Heart left ventricle (tissue), 16 donors: ENCODE data around the gene RNF212. TPM values are rescaled to one million over a fixed set of nuclear protein-coding genes. Genes with fewer than 3 reads are reported as not detected.

Experiments used
- ATAC-seq, 4 donors: fragments of 200-7000 bp; cut with Tn5 transposase; one replicate each; pipeline ENCODE4 v1.9.1; 2020 to 2022; ENCODE audit warnings: moderate library complexity in 4 of 4, mild to moderate bottlenecking in 3 of 4, moderate number of reproducible peaks in 1 of 4
- DNase-seq, 5 donors: peaks; one replicate each; pipeline ENCODE4 v3.0.0-alpha.2; 2020
- H3K27ac ChIP-seq, 12 donors: fragments of 200-600 bp; sonication (generic) in 4 of 12; one replicate each; pipeline versions ENCODE4 v1.5.0 to v1.8.0; 2016 to 2022; ENCODE audit warnings: mild to moderate bottlenecking in 2 of 12
- H3K27me3 ChIP-seq, 9 donors: fragments of 200-600 bp; sonication (generic) in 2 of 9; one replicate each; pipeline versions ENCODE4 v1.5.1 to v1.8.0; 2016 to 2022; ENCODE audit warnings: mild to moderate bottlenecking in 3 of 9
- H3K36me3 ChIP-seq, 9 donors: fragments of 200-600 bp; sonication (generic) in 2 of 9; one replicate each; pipeline versions ENCODE4 v1.5.0 to v1.8.0; 2018 to 2022; ENCODE audit warnings: mild to moderate bottlenecking in 2 of 9
- H3K4me1 ChIP-seq, 12 donors: fragments of 200-600 bp; sonication (generic) in 4 of 12; one replicate each; pipeline versions ENCODE4 v1.5.0 to v1.8.0; 2016 to 2022; ENCODE audit warnings: mild to moderate bottlenecking in 3 of 12
- H3K4me3 ChIP-seq, 12 donors: fragments of 200-600 bp; sonication (generic) in 4 of 12; one replicate each; pipeline versions ENCODE4 v1.5.0 to v1.8.0; 2017 to 2022; ENCODE audit warnings: mild to moderate bottlenecking in 9 of 12, moderate library complexity in 4 of 12
- H3K9me3 ChIP-seq, 12 donors: fragments of 200-600 bp; sonication (generic) in 4 of 12; one replicate each; pipeline versions ENCODE4 v1.5.0 to v1.8.0; 2016 to 2022; ENCODE audit warnings: mild to moderate bottlenecking in 1 of 12
- CTCF ChIP-seq, 12 donors: fragments of 200-600 bp; sonication (generic) in 4 of 12; IDR thresholded peaks; one replicate each; pipeline versions ENCODE4 v1.5.0 to v1.8.0; 2018 to 2022; ENCODE audit warnings: antibody characterized with exemption in 12 of 12, mild to moderate bottlenecking in 5 of 12
- POLR2A ChIP-seq, 2 donors: fragments of 450-650 bp; IDR thresholded peaks; one replicate each; pipeline ENCODE4 v1.6.1; 2017; ENCODE audit warnings: antibody characterized with exemption in 2 of 2, mild to moderate bottlenecking in 2 of 2, moderate library complexity in 2 of 2
- WGBS, 4 donors: extraction: QIAGEN DNeasy Blood & Tissue Kit in 2 of 4; methylation state at CpG; one replicate each; pipeline versions ENCODE4 v1.1.5 to v1.1.7; 2013 to 2018; 5-methylcytosine and 5-hydroxymethylcytosine counted together
- intact Hi-C, 10 donors: fragments of 100-400 bp; cut with DNase I; formaldehyde crosslinking; loops; one replicate each; pipeline versions ENCODE4 v1.11.1 to v1.14.2; 2022
- polyA plus RNA-seq, 2 donors: library from polyadenylated mRNA; stranded (reverse); fragments of 200-250 nt; gene quantifications; one replicate each; pipeline ENCODE4 v1.2.3, GENCODE V29; 2013
- total RNA-seq, 9 donors: library from RNA; depleted of rRNA in 2 of 9; stranded (reverse); fragments of >200 nt in 2 of 9; fragmentation: NEBNext Ultra II Directional in 3 of 9; extraction: Animal tissue kit (Norgen Biotek cat#: 25700) in 3 of 9; gene quantifications; one replicate each; pipeline versions ENCODE4 v1.1.0 to v1.2.4, GENCODE V29; 2016 to 2023
- donor health status: ischemic (EF 13 %, LVEDD 7.1; RV severe dilation, severe dysfunction).
- donor health status: healthy with polysubstance abuse.
- donor health status: DM: no; HTN: yes; CAD: no.
- donor health status: DM: no; HTN: no; CAD: no.
- donor health status: ischemic (EF 25% LVEDD 6.9; RV normal size, moderate dysfunction).
- donor health status: ischemic (EF 25% LVEDD 5.7; RV mildly dilated, moderate dysfunction).
- donor health status: healthy.
- donor health status: DM: yes; HTN: yes; CAD: no.
- donor health status: ischemic (EF 35%, LVEDD 5.7; RV mildly dilated, moderate dysfunction).
- donor health status: nonischemic (EF 11% LVEDD 7.7; RV severe dilation, severe dysfunction).
- donor health status: DM: yes; HTN: yes; CAD: no.
- donor health status: PGD.
- donor health status: ischemic (EF 29% LVEDD 5.4; RV normal size, mild dysfunction).
- donor health status: nonischemic (EF 23%, LVEDD 6.1; RV moderate dilation, normal function).

Gene RNF212
- total and polyA plus RNA-seq, 11 donors, result 0.25 to 1.6 (median 0.48) TPM; not detected in 4

- TF ChIP-seq POLR2A (IDR thresholded peaks at IDR 0.05) (no peak), CTCF (IDR thresholded peaks at IDR 0.05) (no peak)
- Histone ChIP-seq H3K36me3 (no peaks in the 10 kb centered on the region), H3K9me3 (peaks cover 0 to 4% (median 0%) of the 10 kb centered on the region in 12 donors), H3K4me1 (no peaks in the 10 kb centered on the region), H3K27ac (no peak overlapping the region), H3K4me3 (no peak overlapping the region), H3K27me3 (peaks cover 0 to 9% (median 0%) of the 10 kb centered on the region in 9 donors)
- ATAC-seq (no peak), DNase-seq (no peak)
- WGBS, 4 donors, result 75 to 89% (median 80%) methylated on average over 3 of the region's 3 CpGs
- intact Hi-C loops, result no loop called here
These were observed 9.1 kb upstream of the RNF212 start for GRCh38 chr4:1122505-1122904.

GRCh38 chr4:1116838-1117237, 3.5 kb upstream of the RNF212 start:
- H3K4me3 ChIP-seq, result no peak overlapping the region
- peaks cover 3 to 32% (median 15%) of the 10 kb centered on the region in 9 donors for H3K27me3 ChIP-seq
- no peaks in the 10 kb centered on the region for H3K36me3 ChIP-seq
- no peak overlapping the region for H3K27ac ChIP-seq
- H3K4me1 ChIP-seq, result peaks cover 0 to 6% (median 0%) of the 10 kb centered on the region in 12 donors
- peaks cover 0 to 4% (median 0%) of the 10 kb centered on the region in 12 donors for H3K9me3 ChIP-seq
- no peak for DNase-seq
- intact Hi-C loops, result no loop called here
- ATAC-seq, result no peak
- WGBS, 4 donors, result 47 to 65% (median 55%) methylated on average over 1 of the region's 1 CpG
- TF ChIP-seq CTCF (IDR thresholded peaks at IDR 0.05) (no peak), POLR2A (IDR thresholded peaks at IDR 0.05) (no peak)

GRCh38 chr4:1115528-1116293, 2.3 kb upstream of the RNF212 start:
- peaks cover 0 to 4% (median 0%) of the 10 kb centered on the region in 12 donors for H3K9me3 ChIP-seq
- H3K36me3 ChIP-seq, result no peaks in the 10 kb centered on the region
- peaks cover 0 to 6% (median 0%) of the 10 kb centered on the region in 12 donors for H3K4me1 ChIP-seq
- H3K27me3 ChIP-seq, result peaks cover 4 to 43% (median 17%) of the 10 kb centered on the region in 9 donors
- H3K4me3 ChIP-seq, result no peak overlapping the region
- TF ChIP-seq POLR2A (IDR thresholded peaks at IDR 0.05) (no peak), CTCF (IDR thresholded peaks at IDR 0.05) (no peak)
- WGBS, 4 donors, result 79 to 84% (median 81%) methylated on average over 8 of the region's 8 CpGs
- intact Hi-C loops, result no loop called here
- DNase-seq (no peak), ATAC-seq (no peak)
- no peak overlapping the region for H3K27ac ChIP-seq

GRCh38 chr4:1112821-1113182, 562 bp downstream of the RNF212 start:
- WGBS, 4 donors, result 57 to 93% (median 84%) methylated on average over 1 to 24 of the region's 24 CpGs
- intact Hi-C loops, result no loop called here
- peaks cover 5 to 64% (median 32%) of the 10 kb centered on the region in 9 donors for H3K27me3 ChIP-seq
- no peak for DNase-seq
- no peak overlapping the region for H3K4me3 ChIP-seq
- H3K36me3 ChIP-seq, result no peaks in the 10 kb centered on the region
- peaks cover 0 to 6% (median 0%) of the 10 kb centered on the region in 12 donors for H3K4me1 ChIP-seq
- H3K27ac ChIP-seq, result no peak overlapping the region
- TF ChIP-seq CTCF (IDR thresholded peaks at IDR 0.05) (no peak), POLR2A (IDR thresholded peaks at IDR 0.05) (no peak)
- H3K9me3 ChIP-seq, result no peaks in the 10 kb centered on the region
- no peak for ATAC-seq
